Measurements from ENCODE around the gene ASB16.

ASB16 gene

GRCh38 chr17:44188576-44189403 is 18.3 kb downstream of the ASB16 start:
- no peak for DNase-seq (ENCODE audit: low spot score)

GRCh38 chr17:44190481-44190880 is 20.0 kb downstream of the ASB16 start:
- DNase-seq (ENCODE audit: low spot score) = no peak

DNA sequence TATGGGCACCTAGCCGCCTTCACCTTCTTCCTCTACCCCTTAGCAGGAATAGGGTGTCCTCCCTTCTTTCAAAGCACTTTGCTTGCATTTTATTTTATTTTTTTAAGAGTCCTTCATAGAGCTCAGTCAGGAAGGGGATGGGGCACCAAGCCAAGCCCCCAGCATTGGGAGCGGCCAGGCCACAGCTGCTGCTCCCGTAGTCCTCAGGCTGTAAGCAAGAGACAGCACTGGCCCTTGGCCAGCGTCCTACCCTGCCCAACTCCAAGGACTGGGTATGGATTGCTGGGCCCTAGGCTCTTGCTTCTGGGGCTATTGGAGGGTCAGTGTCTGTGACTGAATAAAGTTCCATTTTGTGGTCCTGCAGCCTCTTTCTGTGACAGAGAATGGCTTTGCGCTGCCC is 20.9 kb downstream of the ASB16 start:
- DNase-seq (ENCODE audit: low spot score) = no peak

DNA sequence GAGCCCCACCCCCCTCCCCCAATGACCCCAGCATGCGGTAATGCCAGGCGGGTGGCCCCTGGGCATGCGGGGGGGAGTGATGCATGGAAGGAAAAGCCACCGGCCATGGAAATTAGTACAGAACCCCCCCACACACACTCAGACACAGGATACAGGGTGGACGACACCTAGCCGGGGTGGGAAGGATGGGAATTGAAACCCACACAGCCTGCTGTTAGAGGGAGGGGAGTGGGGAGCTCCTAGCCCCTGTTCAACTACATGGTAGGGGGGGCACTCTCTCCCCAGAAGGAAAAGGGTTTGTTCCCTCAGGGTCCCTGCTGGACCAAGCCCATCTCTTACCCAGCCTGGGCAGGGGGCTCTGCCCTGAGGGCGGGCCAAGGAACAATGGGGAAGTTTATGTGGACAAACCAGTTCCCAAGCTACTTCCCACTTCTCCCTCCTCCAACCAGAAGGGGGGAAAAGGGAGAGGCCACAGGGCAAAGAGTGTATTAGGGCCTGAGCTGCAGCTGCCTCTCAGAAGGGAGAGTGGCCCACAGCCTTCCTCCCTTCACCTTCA is 21.5 kb downstream of the ASB16 start:
- no peak for DNase-seq (ENCODE audit: low spot score)

DNA sequence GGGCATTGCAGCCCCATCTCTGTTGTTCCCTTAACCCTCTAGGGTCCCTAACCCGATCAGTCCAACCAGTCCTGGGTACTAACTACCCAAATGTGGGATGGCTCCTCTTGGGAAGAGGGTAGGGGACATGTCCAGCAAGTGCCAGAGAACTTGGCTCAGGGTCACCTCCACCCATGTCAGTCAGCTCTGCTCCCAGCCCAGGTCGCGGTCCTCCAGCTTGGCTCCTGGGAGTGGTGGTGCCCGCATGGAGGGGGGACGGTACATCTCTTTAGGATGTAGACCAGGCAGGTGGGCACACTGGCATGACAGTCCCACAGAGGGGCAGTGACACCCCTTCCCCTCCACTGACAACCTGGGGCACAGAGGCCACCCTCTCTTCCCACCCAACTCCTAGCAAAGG is 22.2 kb downstream of the ASB16 start:
- no peak for DNase-seq (ENCODE audit: low spot score)

- no peak for DNase-seq (ENCODE audit: low spot score)
Observed at GRCh38 chr17:44193326-44194084, 23.0 kb downstream of the ASB16 start.

- DNase-seq (ENCODE audit: low spot score) = no peak
Observed at GRCh38 chr17:44197107-44197506, 26.6 kb downstream of the ASB16 start.

- peak; percentile 39 for DNase-seq (ENCODE audit: low spot score)
Observed at GRCh38 chr17:44197980-44198720, 27.6 kb downstream of the ASB16 start.

GRCh38 chr17:44198721-44199552 is 28.4 kb downstream of the ASB16 start:
- DNase-seq (ENCODE audit: low spot score) = no peak

DNA sequence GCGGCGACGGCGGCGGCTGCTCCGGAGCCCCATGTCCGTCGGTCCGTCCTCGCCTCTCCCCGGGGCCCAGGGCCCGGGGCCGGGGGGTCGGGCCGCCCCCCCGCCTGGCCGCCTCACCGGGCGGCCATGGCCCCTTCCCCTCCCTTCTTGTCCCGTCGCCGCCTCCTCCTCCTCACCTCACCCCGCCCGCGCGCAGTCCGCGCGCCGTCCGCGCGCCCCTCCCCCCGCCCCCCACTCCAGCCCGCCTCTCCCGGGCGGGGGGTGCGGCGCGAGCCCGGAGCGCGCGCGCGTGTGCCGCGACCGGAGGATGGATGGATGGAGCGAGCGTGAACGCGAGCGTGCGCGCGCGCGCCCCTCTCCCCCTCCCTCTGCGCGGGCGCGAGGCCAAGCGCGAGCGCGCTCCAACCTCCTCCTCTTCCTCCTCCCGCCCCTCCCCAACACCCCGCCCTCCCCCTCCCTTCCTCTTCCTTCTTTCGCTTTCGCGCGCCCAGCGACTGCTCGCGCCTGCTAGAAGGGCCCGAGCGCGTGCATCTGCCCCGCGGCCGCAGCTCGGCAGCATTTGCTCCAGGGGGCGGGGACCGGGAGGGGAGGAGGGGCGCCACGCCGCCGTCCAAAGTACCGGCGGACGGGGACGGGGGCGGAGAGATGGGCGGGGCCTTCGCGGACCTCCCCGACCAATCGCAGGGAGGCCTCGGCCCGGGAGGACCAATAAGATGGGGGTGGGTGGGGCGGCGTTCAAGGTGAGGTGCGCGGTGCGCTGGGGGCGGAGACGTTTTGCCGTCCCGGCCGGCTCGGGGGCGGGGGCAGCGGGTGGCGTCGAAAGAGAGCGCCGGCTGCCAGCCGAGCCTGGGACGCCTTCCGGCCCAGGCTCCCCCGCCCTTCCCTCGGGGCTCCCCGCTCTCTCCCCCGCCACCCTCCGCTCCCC is 29.3 kb downstream of the ASB16 start, which contains the start of gene ATXN7L3:
Gene ATXN7L3, minus strand, starts transcription at position 332 of the 925 bp plus-strand sequence. CDS start 1,814 bp downstream, outside the sequence.
- DNase-seq (ENCODE audit: low spot score) = peak; percentile 97

DNA sequence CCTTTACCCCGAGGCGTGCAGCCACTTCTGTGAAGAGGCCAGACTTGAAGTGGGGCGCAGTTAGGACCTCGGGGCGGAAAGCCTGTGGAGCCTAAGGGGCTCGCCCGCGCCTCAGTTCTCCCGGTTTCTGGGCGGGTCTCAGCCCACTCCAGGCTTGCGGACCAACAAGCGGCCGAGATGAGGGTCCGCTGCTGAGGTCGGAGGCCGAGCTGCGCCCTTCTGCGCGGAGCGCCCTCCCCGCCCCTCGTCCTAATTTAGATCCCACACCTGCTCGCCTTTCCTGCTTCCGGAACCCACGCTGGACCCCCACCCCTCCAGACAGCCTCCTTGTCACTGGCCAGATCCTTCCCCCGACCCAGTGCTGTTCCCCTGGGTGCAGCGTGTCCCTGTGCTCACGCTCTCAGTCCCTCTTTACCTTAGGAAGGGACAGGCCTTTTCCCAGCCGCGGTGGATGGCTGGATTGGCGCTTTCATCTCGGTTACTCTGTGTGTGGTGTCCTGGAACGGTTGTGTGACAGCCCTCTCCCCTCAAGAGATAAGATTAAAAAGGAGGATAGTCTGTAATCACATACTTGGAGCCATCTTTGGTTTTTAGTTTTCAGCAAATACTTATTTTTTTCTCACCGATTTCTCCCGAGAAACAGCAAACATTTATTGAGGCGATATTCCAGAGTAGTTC is 30.1 kb downstream of the ASB16 start:
- DNase-seq (ENCODE audit: low spot score) = peak; percentile 41

DNA sequence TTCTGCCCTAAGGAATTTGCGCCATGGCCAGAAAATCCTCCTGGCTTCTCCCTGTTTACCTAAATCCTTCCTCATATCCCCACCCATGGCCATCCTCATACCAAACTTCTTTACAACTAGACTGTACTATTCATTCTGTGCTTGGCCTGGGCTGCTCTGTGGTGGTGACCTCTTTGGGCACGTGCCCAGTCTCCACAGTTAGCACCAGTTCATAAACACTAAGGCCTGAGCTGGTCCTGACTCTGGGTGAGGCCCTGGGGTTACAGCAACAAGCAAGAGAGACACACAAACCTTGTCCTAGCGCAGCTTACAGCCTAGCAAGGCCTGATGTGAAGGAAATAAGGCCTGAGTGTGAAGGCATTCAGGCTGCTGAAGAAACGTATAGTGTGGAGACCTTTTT is 32.3 kb downstream of the ASB16 start:
- DNase-seq (ENCODE audit: low spot score) = no peak

DNA sequence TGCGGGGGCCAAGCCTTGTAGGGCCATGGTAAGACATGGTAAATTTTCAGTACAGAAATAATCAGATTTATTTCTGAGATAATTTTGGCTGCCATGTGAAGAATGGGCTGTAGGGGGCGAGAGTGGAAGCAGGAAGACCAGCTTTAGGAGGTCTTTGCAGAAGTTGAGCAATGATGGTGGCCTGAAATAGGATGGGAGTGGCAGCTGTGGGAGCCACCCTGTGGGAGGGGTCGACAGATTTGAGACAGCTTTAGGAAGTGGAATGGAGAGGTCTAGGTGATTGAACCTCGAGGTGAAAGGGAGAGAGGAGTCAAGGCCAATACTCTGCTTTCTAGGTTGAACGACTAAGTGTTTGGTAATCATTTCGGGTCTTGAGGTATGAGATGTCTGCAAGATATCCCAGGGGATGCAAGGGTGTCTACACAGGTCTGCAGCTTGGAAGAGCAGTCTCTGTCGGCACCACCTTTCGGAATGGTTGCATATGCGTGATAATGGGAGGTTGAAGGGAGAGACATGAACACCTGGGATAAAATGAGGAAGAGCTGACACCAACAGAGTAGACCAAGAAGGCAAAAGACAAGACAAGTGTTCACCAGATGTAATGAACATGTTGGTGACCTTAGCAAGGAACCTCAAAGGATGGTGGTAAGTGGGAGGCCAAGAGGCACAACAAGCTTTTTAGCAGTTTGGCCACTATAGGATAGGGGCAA is 33.4 kb downstream of the ASB16 start:
- peak; percentile 48 for DNase-seq (ENCODE audit: low spot score)

DNA sequence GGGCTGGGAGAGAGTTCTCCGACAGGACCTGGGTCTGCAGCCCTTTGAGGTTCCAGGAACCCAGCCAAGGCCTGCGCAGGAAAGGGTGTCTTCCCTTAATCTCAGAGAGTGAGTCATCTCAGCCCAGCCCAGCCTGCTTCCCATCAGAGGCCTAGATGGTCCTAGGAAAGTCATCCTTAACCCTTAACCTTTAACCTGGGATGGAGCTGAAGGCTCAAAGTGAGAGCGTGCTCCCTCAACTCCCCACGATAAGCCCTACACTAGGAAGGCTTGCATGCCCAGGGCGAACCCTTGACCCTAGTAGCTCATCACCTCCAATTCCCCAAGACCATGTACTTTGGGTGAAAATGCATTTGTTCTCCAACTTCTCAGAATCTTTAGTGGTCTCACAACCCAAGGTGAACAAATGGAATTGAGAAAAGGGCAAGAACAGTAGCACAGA is 34.0 kb downstream of the ASB16 start:
- no peak for DNase-seq (ENCODE audit: low spot score)

- DNase-seq (ENCODE audit: low spot score) = no peak
Observed at GRCh38 chr17:44205962-44206824, 35.7 kb downstream of the ASB16 start.

DNA sequence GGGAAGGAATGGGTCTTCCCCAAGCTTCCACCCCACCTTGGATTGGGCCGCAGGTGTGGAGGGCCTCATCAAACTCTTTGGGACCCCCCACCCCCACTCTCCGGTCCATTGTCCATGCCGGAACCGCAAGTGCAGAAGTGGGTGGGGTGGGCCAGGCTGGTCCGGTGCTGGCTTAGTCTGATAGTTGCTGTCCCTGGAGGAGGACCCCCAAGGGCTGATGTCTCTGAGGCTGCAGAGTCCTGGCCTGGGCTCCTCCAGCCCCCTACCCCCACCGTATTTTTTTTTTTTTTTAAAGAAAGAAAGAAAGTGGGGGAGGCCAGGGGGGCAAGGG is 36.3 kb downstream of the ASB16 start:
- DNase-seq (ENCODE audit: low spot score) = no peak

DNA sequence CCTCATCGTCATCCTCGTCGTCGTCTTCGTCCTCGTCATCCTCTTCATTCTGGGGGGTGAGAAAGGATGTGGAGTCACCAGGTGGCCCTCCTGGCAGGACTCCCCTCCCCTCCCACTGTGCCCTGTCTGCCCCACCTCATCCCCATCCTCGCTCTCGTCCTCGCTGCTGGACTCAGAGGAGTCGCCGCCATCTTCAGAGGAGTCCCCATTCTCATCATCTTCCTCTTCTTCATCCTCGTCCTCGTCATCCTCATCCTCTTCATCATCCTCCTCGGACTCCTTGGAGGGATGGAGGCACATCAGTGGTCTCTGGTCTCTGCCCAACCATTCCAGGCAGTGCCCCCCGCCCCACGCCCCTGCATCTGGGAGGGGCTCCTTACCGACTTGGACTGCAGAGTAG is 36.8 kb downstream of the ASB16 start:
- DNase-seq (ENCODE audit: low spot score) = no peak

DNA sequence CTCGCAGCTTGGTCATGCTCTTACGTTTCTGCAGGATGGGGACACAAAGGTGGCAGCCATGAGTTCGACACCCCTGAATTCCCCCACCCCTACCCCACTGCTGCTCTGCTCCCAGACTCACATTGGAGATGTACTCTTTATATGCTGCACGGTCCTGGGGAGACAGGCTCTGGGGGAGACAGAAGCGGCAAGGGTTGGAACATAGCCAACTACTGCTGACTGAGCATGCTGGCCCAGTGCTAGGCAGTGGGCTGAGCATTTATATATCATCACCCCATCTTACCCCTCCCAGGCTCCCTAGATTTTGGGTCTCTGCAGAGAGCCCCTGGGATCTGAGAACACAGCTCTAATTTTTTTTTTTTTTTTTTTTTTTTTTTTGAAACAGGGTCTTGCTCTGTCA is 37.2 kb downstream of the ASB16 start:
- DNase-seq (ENCODE audit: low spot score) = no peak

Measured in SW480 (cell line).